Measurements from ENCODE around the gene INA. TPM values are rescaled to one million over a fixed set of nuclear protein-coding genes. Genes with fewer than 3 reads are reported as not detected.

Gene INA
- total RNA-seq, 1 experiment from 2014 or later = 14.0 TPM

DNA sequence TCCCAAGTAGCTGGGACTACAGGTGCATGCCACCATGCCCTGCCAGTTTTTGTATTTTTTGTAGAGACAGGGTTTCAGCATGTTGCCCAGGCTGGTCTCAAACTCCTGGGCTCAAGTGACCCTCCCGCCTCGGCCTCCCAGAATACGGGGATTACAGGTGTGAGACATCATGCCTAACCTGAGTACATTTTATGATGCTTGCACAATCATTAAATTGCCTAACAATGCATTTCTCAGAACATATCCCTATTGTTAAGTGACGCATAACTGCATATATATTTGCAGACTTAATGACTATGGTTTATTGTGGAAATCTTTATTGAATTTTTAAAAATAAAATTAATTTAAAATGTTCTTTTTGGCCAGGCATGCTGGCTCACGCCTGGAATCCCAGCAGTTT lies 30.7 kb downstream of the INA start:
- Histone ChIP-seq H3K23ac (ENCODE audit: insufficient read length, low read depth, low read length) (no peak overlapping the region), H3K18ac (ENCODE audit: insufficient read length, low read depth, low read length) (no peak overlapping the region), H3K23me2 (ENCODE audit: insufficient read length, low read depth, low read length, poor library complexity, severe bottlenecking) (no peaks in the 10 kb centered on the region), H3K56ac (ENCODE audit: insufficient read length, low read depth, low read length) (no peak overlapping the region), H3K27ac (ENCODE audit: insufficient read length, low read depth, low read length) (no peak overlapping the region), H3K9me3 (ENCODE audit: control insufficient read depth, low read depth, low read length) (no peaks in the 10 kb centered on the region), H3T11ph (ENCODE audit: low read length) (no peak overlapping the region), H3K4ac (ENCODE audit: low read depth, low read length) (no peak overlapping the region), H2BK15ac (ENCODE audit: low read depth, low read length) (no peak overlapping the region), H2BK20ac (ENCODE audit: low read depth, low read length, poor library complexity, severe bottlenecking) (no peak overlapping the region), H2BK120ac (ENCODE audit: low read depth, low read length, poor library complexity, severe bottlenecking) (no peak overlapping the region), H4K8ac (replicated peaks; ENCODE audit: insufficient read length, low read depth, low read length) (no peak overlapping the region), H3K27me3 (ENCODE audit: insufficient read depth, low read length) (no peaks in the 10 kb centered on the region), H3K4me2 (ENCODE audit: insufficient read depth, insufficient read length, low read length) (no peak overlapping the region), H3K14ac (ENCODE audit: insufficient read depth, low read length) (no peak overlapping the region), H2BK12ac (ENCODE audit: insufficient read length, low read depth, low read length) (no peak overlapping the region), H2AFZ (ENCODE audit: low read length) (no peak overlapping the region), H2AK5ac (ENCODE audit: insufficient read length, low read length) (no peak overlapping the region), H3K9ac (ENCODE audit: extremely low read depth, insufficient read length, low read length) (no peak overlapping the region), H4K5ac (ENCODE audit: insufficient read length, low read depth, low read length) (no peak overlapping the region), H3K79me1 (ENCODE audit: insufficient read depth, low read depth, low read length, poor library complexity, severe bottlenecking) (no peaks in the 10 kb centered on the region), H3K79me2 (ENCODE audit: insufficient read depth, low read length) (no peaks in the 10 kb centered on the region), H4K20me1 (ENCODE audit: control insufficient read depth, insufficient read depth, insufficient read length) (no peaks in the 10 kb centered on the region), H3K4me1 (ENCODE audit: insufficient read depth, low read length) (no peaks in the 10 kb centered on the region), H4K91ac (ENCODE audit: insufficient read length, low read depth, low read length) (no peak overlapping the region), H2BK5ac (ENCODE audit: insufficient read length, low read length) (no peak overlapping the region)
- no CpG with 5 or more reads among the region's 5 CpGs for WGBS (ENCODE audit: extremely low coverage, insufficient read length, low lambda C conversion rate)
- no peak for DNase-seq
- no peaks in the 10 kb centered on the region for H3K27me3 Mint-ChIP-seq (ENCODE audit: low read depth)
- TF ChIP-seq, protein P1, sequence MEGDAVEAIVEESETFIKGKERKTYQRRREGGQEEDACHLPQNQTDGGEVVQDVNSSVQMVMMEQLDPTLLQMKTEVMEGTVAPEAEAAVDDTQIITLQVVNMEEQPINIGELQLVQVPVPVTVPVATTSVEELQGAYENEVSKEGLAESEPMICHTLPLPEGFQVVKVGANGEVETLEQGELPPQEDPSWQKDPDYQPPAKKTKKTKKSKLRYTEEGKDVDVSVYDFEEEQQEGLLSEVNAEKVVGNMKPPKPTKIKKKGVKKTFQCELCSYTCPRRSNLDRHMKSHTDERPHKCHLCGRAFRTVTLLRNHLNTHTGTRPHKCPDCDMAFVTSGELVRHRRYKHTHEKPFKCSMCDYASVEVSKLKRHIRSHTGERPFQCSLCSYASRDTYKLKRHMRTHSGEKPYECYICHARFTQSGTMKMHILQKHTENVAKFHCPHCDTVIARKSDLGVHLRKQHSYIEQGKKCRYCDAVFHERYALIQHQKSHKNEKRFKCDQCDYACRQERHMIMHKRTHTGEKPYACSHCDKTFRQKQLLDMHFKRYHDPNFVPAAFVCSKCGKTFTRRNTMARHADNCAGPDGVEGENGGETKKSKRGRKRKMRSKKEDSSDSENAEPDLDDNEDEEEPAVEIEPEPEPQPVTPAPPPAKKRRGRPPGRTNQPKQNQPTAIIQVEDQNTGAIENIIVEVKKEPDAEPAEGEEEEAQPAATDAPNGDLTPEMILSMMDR (conservative IDR thresholded peaks at IDR 0.05) = no peak
- H3K36me3 Mint-ChIP-seq (ENCODE audit: insufficient read depth in 1 of 3, low read depth in 3 of 3) = peaks cover 21 to 67% (median 62%) of the 10 kb centered on the region in 3 experiments; a peak in 6 of 7 replicates
- no peak overlapping the region for H3K4me3 Mint-ChIP-seq
- no peaks in the 10 kb centered on the region for H3K9me3 Mint-ChIP-seq
- H3K27ac Mint-ChIP-seq = no peak overlapping the region
- H3K4me1 Mint-ChIP-seq = peaks cover 0 to 2% of the 10 kb centered on the region in 2 experiments; a peak in 2 of 4 replicates
